ENCODE results near the gene PMPCB.
"Not testable (repeated sequence)": the region's sequence is repeated elsewhere in the genome, so short reads cannot be mapped to it uniquely, and the experiment has no call there.

DNA sequence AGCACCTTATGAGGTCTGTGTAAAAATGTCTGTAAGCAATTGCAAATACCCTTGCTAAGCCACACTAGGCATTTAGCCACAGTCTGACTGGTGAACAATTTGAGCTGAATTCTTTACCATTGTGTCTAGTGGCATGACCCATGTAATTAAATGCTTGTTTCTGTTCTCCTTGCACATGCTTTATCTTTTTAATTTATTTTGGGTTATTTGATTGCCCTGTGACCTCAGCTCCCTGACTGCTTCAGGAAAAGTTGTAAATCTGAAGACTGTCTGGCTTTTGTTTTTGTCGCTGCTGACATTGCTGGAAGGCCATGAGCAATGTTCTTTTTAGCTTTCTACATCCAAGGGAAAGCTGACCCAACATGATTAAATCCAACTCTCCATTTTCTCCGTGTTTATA lies 31.0 kb upstream of the PMPCB start:
- TF ChIP-seq, protein P1, sequence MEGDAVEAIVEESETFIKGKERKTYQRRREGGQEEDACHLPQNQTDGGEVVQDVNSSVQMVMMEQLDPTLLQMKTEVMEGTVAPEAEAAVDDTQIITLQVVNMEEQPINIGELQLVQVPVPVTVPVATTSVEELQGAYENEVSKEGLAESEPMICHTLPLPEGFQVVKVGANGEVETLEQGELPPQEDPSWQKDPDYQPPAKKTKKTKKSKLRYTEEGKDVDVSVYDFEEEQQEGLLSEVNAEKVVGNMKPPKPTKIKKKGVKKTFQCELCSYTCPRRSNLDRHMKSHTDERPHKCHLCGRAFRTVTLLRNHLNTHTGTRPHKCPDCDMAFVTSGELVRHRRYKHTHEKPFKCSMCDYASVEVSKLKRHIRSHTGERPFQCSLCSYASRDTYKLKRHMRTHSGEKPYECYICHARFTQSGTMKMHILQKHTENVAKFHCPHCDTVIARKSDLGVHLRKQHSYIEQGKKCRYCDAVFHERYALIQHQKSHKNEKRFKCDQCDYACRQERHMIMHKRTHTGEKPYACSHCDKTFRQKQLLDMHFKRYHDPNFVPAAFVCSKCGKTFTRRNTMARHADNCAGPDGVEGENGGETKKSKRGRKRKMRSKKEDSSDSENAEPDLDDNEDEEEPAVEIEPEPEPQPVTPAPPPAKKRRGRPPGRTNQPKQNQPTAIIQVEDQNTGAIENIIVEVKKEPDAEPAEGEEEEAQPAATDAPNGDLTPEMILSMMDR (IDR thresholded peaks at IDR 0.05), result not testable (repeated sequence)
- TF ChIP-seq POLR2A (IDR thresholded peaks at IDR 0.05), result not testable (repeated sequence)
